Hepatocyte (in vitro differentiated cells): Measurements from ENCODE around the gene MCF2L2.

Source experiments
- EZH2 ChIP-seq: fragments of 200-600 bp; sonication (generic); IDR thresholded peaks from 2 replicates; pipeline ENCODE4 v1.6.1; 2016; ENCODE audit warnings: antibody characterized with exemption, mild to moderate bottlenecking, borderline replicate concordance
- EZH2phosphoT487 ChIP-seq: fragments of 200-600 bp; sonication (generic); IDR thresholded peaks from one replicate; pipeline ENCODE4 v1.6.1; 2018; ENCODE audit warnings: antibody characterized with exemption, mild to moderate bottlenecking, low read depth, moderate library complexity; ENCODE audit not compliant: unreplicated experiment, severe bottlenecking
- TF ChIP-seq, protein P1 (sequence below): fragments of 200-600 bp; sonication (generic); IDR thresholded peaks from 2 replicates; pipeline ENCODE4 v1.5.1; 2016; ENCODE audit warnings: antibody characterized with exemption, mild to moderate bottlenecking; ENCODE audit not compliant: poor library complexity

DNA sequence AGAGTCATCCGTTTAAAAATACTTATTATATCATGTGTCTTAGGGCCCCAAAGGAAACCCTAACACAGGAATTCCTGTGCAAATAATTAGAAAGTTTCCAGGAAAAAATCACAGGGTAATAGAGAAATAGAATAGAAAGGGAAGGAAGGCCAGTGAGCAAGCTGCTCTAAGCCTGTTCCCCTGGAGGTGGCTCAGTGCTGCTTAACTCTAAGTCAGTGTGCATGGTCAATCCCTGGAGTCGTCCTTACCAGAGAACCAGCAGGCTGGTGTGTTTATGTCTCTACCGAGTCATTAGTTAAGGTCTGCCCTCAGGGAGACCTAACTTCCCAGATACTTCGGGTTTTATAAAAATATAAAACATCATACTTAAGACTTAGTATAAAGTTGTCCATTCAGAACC is 21.0 kb upstream of the MCF2L2 start:
- TF ChIP-seq EZH2 (no peak), EZH2phosphoT487 (no peak)
- TF ChIP-seq, protein P1, sequence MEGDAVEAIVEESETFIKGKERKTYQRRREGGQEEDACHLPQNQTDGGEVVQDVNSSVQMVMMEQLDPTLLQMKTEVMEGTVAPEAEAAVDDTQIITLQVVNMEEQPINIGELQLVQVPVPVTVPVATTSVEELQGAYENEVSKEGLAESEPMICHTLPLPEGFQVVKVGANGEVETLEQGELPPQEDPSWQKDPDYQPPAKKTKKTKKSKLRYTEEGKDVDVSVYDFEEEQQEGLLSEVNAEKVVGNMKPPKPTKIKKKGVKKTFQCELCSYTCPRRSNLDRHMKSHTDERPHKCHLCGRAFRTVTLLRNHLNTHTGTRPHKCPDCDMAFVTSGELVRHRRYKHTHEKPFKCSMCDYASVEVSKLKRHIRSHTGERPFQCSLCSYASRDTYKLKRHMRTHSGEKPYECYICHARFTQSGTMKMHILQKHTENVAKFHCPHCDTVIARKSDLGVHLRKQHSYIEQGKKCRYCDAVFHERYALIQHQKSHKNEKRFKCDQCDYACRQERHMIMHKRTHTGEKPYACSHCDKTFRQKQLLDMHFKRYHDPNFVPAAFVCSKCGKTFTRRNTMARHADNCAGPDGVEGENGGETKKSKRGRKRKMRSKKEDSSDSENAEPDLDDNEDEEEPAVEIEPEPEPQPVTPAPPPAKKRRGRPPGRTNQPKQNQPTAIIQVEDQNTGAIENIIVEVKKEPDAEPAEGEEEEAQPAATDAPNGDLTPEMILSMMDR, result no peak
